Liver (tissue), 9 donors: ENCODE data around the gene PKMYT1. TPM values are rescaled to one million over a fixed set of nuclear protein-coding genes. Genes with fewer than 3 reads are reported as not detected.

Experiments used
- DNase-seq: peaks from one replicate; pipeline ENCODE4 v3.0.0-alpha.2; 2017; ENCODE audit warnings: low spot score
- H3K27ac ChIP-seq, 2 donors: one replicate each; pipeline ENCODE4 v1.7.0; 2013; ENCODE audit warnings: inconsistent platforms in 2 of 2, low read length in 2 of 2, control low read depth in 1 of 2, low read depth in 1 of 2, mild to moderate bottlenecking in 1 of 2
- H3K27me3 ChIP-seq, 4 donors: one replicate each; pipeline versions ENCODE4 v1.6.1 to v1.7.0; 2013; ENCODE audit warnings: low read length in 3 of 4, inconsistent platforms in 1 of 4, mild to moderate bottlenecking in 1 of 4, moderate library complexity in 1 of 4; ENCODE audit not compliant: control insufficient read depth in 4 of 4, insufficient read depth in 4 of 4
- H3K36me3 ChIP-seq, 4 donors: one replicate each; pipeline versions ENCODE4 v1.6.1 to v1.7.0; 2013; ENCODE audit warnings: low read length in 3 of 4, mild to moderate bottlenecking in 3 of 4, low read depth in 1 of 4, moderate library complexity in 1 of 4; ENCODE audit not compliant: control insufficient read depth in 4 of 4, insufficient read depth in 3 of 4
- H3K4me1 ChIP-seq, 4 donors: one replicate each; pipeline versions ENCODE4 v1.6.1 to v1.7.0; 2013; ENCODE audit warnings: low read length in 3 of 4, mild to moderate bottlenecking in 3 of 4, moderate library complexity in 1 of 4; ENCODE audit not compliant: control insufficient read depth in 4 of 4, insufficient read depth in 4 of 4
- H3K4me3 ChIP-seq, 3 donors: one replicate each; pipeline versions ENCODE4 v1.6.1 to v1.7.0; 2013; ENCODE audit warnings: low read length in 3 of 3, control low read depth in 1 of 3, low read depth in 1 of 3, mild to moderate bottlenecking in 1 of 3
- H3K9ac ChIP-seq, 2 donors: one replicate each; pipeline ENCODE4 v1.7.0; 2013; ENCODE audit warnings: low read length in 2 of 2, mild to moderate bottlenecking in 2 of 2, moderate library complexity in 2 of 2, control low read depth in 1 of 2, low read depth in 1 of 2
- H3K9me3 ChIP-seq, 4 donors: one replicate each; pipeline versions ENCODE4 v1.6.1 to v1.7.0; 2013; ENCODE audit warnings: low read length in 3 of 4; ENCODE audit not compliant: control insufficient read depth in 4 of 4
- EGR1 ChIP-seq, 2 donors: IDR thresholded peaks; 2 replicates each; pipeline ENCODE4 v1.6.1; 2016 to 2018; ENCODE audit warnings: antibody characterized with exemption in 2 of 2, low read depth in 2 of 2
- FOXA1 ChIP-seq: IDR thresholded peaks from 2 replicates; pipeline ENCODE4 v1.6.1; 2016; ENCODE audit warnings: antibody characterized with exemption
- FOXA2 ChIP-seq: IDR thresholded peaks from 2 replicates; pipeline ENCODE4 v1.6.1; 2016; ENCODE audit warnings: antibody characterized with exemption
- GABPA ChIP-seq, 2 donors: IDR thresholded peaks in 1 of 2; conservative IDR thresholded peaks in 1 of 2; 2 replicates each; pipeline ENCODE4 v1.6.1; 2016; ENCODE audit warnings: antibody characterized with exemption in 2 of 2, mild to moderate bottlenecking in 1 of 2, moderate library complexity in 1 of 2
- HNF4A ChIP-seq, 2 donors: conservative IDR thresholded peaks; 2 replicates each; pipeline ENCODE4 v1.6.1; 2016; ENCODE audit warnings: antibody characterized with exemption in 2 of 2, mild to moderate bottlenecking in 2 of 2
- HNF4G ChIP-seq: IDR thresholded peaks from 2 replicates; pipeline ENCODE4 v1.6.1; 2016; ENCODE audit warnings: antibody characterized with exemption
- JUND ChIP-seq, 2 donors: IDR thresholded peaks; 2 replicates each; pipeline ENCODE4 v1.6.1; 2016; ENCODE audit warnings: antibody characterized with exemption in 2 of 2
- MAX ChIP-seq: IDR thresholded peaks from 2 replicates; pipeline ENCODE4 v1.6.1; 2016; ENCODE audit warnings: antibody characterized with exemption
- NR2F2 ChIP-seq: IDR thresholded peaks from 2 replicates; pipeline ENCODE4 v1.6.1; 2016; ENCODE audit warnings: antibody characterized with exemption
- RXRA ChIP-seq, 2 donors: IDR thresholded peaks; 2 replicates each; pipeline ENCODE4 v1.6.1; 2017 to 2018; ENCODE audit warnings: antibody characterized with exemption in 2 of 2, mild to moderate bottlenecking in 1 of 2
- TAF1 ChIP-seq: conservative IDR thresholded peaks from 2 replicates; pipeline ENCODE4 v1.6.1; 2016; ENCODE audit warnings: antibody characterized with exemption, mild to moderate bottlenecking
- YY1 ChIP-seq: IDR thresholded peaks from 2 replicates; pipeline ENCODE4 v1.6.1; 2016; ENCODE audit warnings: antibody characterized with exemption, mild to moderate bottlenecking
- WGBS: extraction: QIAGEN DNeasy Blood & Tissue Kit; methylation state at CpG from one replicate; pipeline ENCODE4 v1.1.7; 2013; 5-methylcytosine and 5-hydroxymethylcytosine counted together
- polyA plus RNA-seq, 2 donors: library from polyadenylated mRNA; stranded (reverse) in 1 of 2; unstranded in 1 of 2; fragments of 200-250 nt in 1 of 2; fragments of >200 nt in 1 of 2; fragmentation: Nextera tagmentation in 1 of 2; extraction: Ambion mirVana in 1 of 2; gene quantifications; one replicate each; pipeline versions ENCODE4 v1.2.1 to v1.2.3, GENCODE V29; 2013 to 2015
- total RNA-seq, 2 donors: library from RNA; depleted of rRNA; stranded (reverse); fragments of >200 nt; gene quantifications; one replicate each; pipeline ENCODE4 v1.2.3, GENCODE V29; 2014
- TF ChIP-seq, protein P1 (sequence below): IDR thresholded peaks from 2 replicates; pipeline ENCODE4 v1.6.1; 2016; ENCODE audit warnings: antibody characterized with exemption, mild to moderate bottlenecking
- TF ChIP-seq, protein P2 (sequence below): fragments of 150-350 bp; IDR thresholded peaks from 2 replicates; pipeline ENCODE4 v1.5.1; 2017; ENCODE audit warnings: improper control_type of control experiment, low read depth, low read length; ENCODE audit not compliant: missing input control
- TF ChIP-seq, protein P3 (sequence below): IDR thresholded peaks from 2 replicates; pipeline ENCODE4 v1.6.1; 2016; ENCODE audit warnings: antibody characterized with exemption
- TF ChIP-seq, protein P4 (sequence below): IDR thresholded peaks from 2 replicates; pipeline ENCODE4 v1.6.1; 2016; ENCODE audit warnings: antibody characterized with exemption
- donor health status: healthy.
- donor health status: healthy.
- donor health status: healthy.
- donor health status: healthy.
- donor health status: healthy.

Gene PKMYT1
- total and polyA plus RNA-seq, 4 donors, result 0.50 to 15.8 (median 2.6) TPM

- DNase-seq, result no peak
- peak overlapping the region in 1 of 3 donors; percentile 69 for H3K4me3 ChIP-seq
- TF ChIP-seq, protein P1, sequence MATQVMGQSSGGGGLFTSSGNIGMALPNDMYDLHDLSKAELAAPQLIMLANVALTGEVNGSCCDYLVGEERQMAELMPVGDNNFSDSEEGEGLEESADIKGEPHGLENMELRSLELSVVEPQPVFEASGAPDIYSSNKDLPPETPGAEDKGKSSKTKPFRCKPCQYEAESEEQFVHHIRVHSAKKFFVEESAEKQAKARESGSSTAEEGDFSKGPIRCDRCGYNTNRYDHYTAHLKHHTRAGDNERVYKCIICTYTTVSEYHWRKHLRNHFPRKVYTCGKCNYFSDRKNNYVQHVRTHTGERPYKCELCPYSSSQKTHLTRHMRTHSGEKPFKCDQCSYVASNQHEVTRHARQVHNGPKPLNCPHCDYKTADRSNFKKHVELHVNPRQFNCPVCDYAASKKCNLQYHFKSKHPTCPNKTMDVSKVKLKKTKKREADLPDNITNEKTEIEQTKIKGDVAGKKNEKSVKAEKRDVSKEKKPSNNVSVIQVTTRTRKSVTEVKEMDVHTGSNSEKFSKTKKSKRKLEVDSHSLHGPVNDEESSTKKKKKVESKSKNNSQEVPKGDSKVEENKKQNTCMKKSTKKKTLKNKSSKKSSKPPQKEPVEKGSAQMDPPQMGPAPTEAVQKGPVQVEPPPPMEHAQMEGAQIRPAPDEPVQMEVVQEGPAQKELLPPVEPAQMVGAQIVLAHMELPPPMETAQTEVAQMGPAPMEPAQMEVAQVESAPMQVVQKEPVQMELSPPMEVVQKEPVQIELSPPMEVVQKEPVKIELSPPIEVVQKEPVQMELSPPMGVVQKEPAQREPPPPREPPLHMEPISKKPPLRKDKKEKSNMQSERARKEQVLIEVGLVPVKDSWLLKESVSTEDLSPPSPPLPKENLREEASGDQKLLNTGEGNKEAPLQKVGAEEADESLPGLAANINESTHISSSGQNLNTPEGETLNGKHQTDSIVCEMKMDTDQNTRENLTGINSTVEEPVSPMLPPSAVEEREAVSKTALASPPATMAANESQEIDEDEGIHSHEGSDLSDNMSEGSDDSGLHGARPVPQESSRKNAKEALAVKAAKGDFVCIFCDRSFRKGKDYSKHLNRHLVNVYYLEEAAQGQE, result no peak
- no peak for TF ChIP-seq GABPA (IDR thresholded peaks at IDR 0.05 in 1 of 2, conservative IDR thresholded peaks at IDR 0.05 in 1 of 2)
- TF ChIP-seq, protein P2, sequence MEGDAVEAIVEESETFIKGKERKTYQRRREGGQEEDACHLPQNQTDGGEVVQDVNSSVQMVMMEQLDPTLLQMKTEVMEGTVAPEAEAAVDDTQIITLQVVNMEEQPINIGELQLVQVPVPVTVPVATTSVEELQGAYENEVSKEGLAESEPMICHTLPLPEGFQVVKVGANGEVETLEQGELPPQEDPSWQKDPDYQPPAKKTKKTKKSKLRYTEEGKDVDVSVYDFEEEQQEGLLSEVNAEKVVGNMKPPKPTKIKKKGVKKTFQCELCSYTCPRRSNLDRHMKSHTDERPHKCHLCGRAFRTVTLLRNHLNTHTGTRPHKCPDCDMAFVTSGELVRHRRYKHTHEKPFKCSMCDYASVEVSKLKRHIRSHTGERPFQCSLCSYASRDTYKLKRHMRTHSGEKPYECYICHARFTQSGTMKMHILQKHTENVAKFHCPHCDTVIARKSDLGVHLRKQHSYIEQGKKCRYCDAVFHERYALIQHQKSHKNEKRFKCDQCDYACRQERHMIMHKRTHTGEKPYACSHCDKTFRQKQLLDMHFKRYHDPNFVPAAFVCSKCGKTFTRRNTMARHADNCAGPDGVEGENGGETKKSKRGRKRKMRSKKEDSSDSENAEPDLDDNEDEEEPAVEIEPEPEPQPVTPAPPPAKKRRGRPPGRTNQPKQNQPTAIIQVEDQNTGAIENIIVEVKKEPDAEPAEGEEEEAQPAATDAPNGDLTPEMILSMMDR, result no peak
- TF ChIP-seq RXRA (IDR thresholded peaks at IDR 0.05), result no peak
- no peak for TF ChIP-seq TAF1
- TF ChIP-seq, protein P3, sequence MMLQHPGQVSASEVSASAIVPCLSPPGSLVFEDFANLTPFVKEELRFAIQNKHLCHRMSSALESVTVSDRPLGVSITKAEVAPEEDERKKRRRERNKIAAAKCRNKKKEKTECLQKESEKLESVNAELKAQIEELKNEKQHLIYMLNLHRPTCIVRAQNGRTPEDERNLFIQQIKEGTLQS, result no peak
- no peak for TF ChIP-seq EGR1 (IDR thresholded peaks at IDR 0.05; ENCODE audit: low read depth in 2 of 2)
- TF ChIP-seq MAX, result no peak
- TF ChIP-seq FOXA2, result no peak
- no peak for TF ChIP-seq NR2F2
- TF ChIP-seq, protein P4, sequence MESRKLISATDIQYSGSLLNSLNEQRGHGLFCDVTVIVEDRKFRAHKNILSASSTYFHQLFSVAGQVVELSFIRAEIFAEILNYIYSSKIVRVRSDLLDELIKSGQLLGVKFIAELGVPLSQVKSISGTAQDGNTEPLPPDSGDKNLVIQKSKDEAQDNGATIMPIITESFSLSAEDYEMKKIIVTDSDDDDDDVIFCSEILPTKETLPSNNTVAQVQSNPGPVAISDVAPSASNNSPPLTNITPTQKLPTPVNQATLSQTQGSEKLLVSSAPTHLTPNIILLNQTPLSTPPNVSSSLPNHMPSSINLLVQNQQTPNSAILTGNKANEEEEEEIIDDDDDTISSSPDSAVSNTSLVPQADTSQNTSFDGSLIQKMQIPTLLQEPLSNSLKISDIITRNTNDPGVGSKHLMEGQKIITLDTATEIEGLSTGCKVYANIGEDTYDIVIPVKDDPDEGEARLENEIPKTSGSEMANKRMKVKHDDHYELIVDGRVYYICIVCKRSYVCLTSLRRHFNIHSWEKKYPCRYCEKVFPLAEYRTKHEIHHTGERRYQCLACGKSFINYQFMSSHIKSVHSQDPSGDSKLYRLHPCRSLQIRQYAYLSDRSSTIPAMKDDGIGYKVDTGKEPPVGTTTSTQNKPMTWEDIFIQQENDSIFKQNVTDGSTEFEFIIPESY, result no peak
- no peak for TF ChIP-seq HNF4G
- TF ChIP-seq YY1, result no peak
- no peak for TF ChIP-seq FOXA1
- TF ChIP-seq JUND (IDR thresholded peaks at IDR 0.05), result no peak
- peaks cover 15 to 31% (median 25%) of the 10 kb centered on the region in 4 donors for H3K4me1 ChIP-seq
- under 1% methylated on average over 66 of the region's 67 CpGs for WGBS
- no peaks in the 10 kb centered on the region for H3K36me3 ChIP-seq
- no peaks in the 10 kb centered on the region for H3K9me3 ChIP-seq
- H3K9ac ChIP-seq, result no peak overlapping the region
- H3K27ac ChIP-seq, result no peak overlapping the region
- H3K27me3 ChIP-seq, result no peaks in the 10 kb centered on the region
These were observed 24.1 kb upstream of the PKMYT1 start for GRCh38 chr16:3004319-3004718.

DNA sequence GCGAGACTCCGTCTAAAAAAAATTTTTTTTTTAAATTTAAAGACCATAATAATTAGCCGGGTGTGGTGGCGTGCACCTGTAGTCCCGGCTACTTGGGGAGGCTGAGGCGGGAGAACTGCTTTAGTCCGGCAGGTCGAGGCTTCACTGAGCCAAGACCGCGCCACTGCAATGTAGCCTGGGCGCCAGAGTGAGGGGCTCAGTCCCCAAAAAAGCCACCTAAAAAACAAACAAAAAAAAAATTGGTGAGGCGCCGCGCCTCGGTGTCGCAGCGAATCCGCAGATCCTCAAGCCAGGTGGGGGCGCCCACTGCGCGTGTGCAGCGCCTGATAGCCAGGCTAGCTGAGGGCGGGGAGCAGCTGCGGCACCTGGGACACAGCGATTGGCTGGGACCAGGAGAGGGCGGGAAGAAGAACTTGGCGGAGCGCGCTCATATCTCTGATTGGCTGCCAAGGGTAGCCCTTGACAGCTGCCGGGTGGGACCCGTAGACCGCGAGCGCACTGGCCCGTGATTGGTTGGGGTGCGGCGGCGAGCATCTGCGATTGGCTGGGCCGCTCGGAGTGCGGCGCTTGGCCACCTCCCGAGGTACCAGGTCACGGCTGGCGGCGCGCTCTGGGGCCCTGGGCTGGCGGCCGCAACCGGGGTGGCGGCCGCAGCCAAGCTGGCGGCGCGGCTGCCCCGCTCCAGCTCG, 23.5 kb upstream of the PKMYT1 start:
- no peak overlapping the region for H3K9ac ChIP-seq
- peak; percentile 98 for DNase-seq
- H3K4me1 ChIP-seq, result peaks cover 15 to 29% (median 25%) of the 10 kb centered on the region in 4 donors
- 8% methylated on average over 58 of the region's 58 CpGs for WGBS
- H3K27ac ChIP-seq, result no peak overlapping the region
- no peaks in the 10 kb centered on the region for H3K27me3 ChIP-seq
- no peaks in the 10 kb centered on the region for H3K9me3 ChIP-seq
- H3K36me3 ChIP-seq, result no peaks in the 10 kb centered on the region
- peak overlapping the region in 1 of 3 donors; percentile 69 for H3K4me3 ChIP-seq
- TF ChIP-seq, protein P4, result no peak
- TF ChIP-seq EGR1 (IDR thresholded peaks at IDR 0.05; ENCODE audit: low read depth in 2 of 2) (no peak), RXRA (IDR thresholded peaks at IDR 0.05) (peak; percentile 35 to 46), HNF4A (conservative IDR thresholded peaks at IDR 0.05) (peak in 1 of 2 donors; percentile 15), NR2F2 (no peak), TAF1 (no peak), GABPA (IDR thresholded peaks at IDR 0.05 in 1 of 2, conservative IDR thresholded peaks at IDR 0.05 in 1 of 2) (peak in 1 of 2 donors; percentile 35)
- TF ChIP-seq, protein P1, result no peak
- TF ChIP-seq, protein P3, result no peak
